ENCODE data around the gene SCG2.

SCG2 gene

DNA sequence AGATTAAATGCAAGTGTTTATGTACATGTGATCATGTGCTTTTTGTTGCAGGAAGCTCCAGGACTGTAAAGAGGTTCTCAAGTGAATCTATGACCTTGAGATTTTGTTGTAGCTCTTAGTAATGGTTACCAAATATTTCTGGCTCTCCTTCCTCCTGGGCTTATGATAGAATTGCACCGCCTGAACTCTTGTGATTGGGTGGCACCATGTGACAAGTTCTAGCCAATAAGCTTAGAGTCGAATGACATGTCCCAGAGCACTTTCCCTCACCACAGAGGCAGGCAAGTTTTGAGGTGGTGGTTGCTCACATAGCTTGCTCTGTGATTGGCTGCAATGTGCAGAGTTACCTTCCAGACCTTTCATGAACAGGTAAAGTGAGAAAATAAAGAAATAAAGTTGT lies 8.9 kb upstream of the SCG2 start:
- TF ChIP-seq, protein P1, sequence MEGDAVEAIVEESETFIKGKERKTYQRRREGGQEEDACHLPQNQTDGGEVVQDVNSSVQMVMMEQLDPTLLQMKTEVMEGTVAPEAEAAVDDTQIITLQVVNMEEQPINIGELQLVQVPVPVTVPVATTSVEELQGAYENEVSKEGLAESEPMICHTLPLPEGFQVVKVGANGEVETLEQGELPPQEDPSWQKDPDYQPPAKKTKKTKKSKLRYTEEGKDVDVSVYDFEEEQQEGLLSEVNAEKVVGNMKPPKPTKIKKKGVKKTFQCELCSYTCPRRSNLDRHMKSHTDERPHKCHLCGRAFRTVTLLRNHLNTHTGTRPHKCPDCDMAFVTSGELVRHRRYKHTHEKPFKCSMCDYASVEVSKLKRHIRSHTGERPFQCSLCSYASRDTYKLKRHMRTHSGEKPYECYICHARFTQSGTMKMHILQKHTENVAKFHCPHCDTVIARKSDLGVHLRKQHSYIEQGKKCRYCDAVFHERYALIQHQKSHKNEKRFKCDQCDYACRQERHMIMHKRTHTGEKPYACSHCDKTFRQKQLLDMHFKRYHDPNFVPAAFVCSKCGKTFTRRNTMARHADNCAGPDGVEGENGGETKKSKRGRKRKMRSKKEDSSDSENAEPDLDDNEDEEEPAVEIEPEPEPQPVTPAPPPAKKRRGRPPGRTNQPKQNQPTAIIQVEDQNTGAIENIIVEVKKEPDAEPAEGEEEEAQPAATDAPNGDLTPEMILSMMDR (IDR thresholded peaks at IDR 0.05): no peak
- no peak overlapping the region for H3K27ac ChIP-seq

DNA sequence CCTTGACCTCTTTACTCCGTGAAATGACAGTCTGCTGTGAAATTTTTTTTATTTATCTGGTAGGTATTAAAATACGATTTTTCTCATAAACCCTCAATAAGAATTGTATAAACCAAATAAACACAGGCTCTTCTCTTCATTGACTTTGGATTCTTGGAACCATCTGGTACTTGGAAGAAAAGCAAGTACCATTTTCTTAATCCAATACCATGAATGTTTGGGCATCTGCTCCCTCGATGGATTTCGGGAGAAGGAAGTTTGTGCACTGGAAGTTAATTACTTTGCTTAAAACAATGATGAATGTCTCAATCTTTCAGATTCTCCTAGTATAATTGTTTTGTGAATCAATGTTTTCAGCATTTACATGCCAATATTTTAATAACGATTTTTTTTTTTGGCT lies 5.3 kb upstream of the SCG2 start:
- H3K27ac ChIP-seq: no peak overlapping the region
- no peak for TF ChIP-seq ZFX (IDR thresholded peaks at IDR 0.05; ENCODE audit: borderline replicate concordance)
- TF ChIP-seq, protein P1 (IDR thresholded peaks at IDR 0.05): no peak

DNA sequence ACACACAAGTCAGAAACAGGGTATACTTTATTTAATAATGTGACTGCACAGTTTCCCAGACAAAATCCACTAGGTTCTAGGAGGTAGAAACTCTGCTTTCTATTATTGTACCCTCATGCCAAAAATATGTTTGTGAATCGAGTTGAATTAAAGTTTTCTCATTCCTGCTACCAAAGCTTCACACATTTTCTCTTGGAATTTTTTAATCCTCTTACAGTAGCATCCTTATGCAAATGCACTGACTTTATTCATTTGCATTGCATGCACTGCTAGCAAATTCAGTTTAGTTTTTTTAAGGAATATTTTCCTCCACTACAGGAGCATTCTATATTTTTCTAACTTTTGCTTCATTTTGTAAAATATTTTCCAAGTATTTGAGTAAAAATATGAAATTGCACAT lies 4.8 kb upstream of the SCG2 start:
- TF ChIP-seq, protein P1 (IDR thresholded peaks at IDR 0.05): no peak
- no peak for TF ChIP-seq ZFX (IDR thresholded peaks at IDR 0.05; ENCODE audit: borderline replicate concordance)
- H3K27ac ChIP-seq: no peak overlapping the region

DNA sequence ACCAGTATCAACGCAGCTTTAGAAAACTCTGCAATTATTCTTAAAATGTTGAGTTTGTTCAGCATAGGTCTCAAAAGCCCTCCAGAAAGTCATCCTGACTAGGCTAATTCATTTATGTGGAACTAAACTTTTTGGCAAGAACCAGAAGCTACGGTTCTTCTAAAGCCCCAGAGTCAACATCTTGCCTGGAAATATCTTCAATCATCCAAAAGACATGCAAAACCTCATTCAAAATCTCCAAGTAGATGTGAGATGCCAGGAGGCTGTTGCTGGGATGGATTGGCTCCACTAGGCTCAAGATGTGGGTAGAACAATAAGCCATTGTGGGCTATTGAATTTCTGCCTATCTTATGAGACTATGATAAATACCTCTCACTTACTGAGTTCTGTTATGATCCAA lies 2.1 kb upstream of the SCG2 start:
- TF ChIP-seq ZFX (IDR thresholded peaks at IDR 0.05; ENCODE audit: borderline replicate concordance): no peak
- TF ChIP-seq, protein P1 (IDR thresholded peaks at IDR 0.05): no peak
- no peak overlapping the region for H3K27ac ChIP-seq

DNA sequence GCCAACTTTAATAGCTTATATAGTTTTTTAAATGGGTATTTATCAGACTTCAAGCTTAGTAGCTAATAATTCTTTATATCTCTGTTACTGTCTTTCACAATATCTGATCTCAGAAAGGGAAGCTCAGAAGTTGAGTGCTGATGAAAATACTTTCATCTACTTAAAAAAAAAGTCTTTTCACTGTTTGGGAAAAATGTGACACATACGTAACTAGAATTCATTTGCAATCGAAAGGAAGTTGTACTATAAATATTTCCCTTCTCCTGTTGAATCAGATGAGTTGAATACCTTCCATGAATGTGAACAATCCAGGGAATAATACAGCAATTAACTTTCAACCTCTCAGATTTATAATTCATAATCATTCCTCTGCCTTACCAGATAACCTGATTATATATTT lies 811 bp upstream of the SCG2 start:
- TF ChIP-seq ZFX (IDR thresholded peaks at IDR 0.05; ENCODE audit: borderline replicate concordance): no peak
- TF ChIP-seq, protein P1 (IDR thresholded peaks at IDR 0.05): no peak
- H3K27ac ChIP-seq: no peak overlapping the region

DNA sequence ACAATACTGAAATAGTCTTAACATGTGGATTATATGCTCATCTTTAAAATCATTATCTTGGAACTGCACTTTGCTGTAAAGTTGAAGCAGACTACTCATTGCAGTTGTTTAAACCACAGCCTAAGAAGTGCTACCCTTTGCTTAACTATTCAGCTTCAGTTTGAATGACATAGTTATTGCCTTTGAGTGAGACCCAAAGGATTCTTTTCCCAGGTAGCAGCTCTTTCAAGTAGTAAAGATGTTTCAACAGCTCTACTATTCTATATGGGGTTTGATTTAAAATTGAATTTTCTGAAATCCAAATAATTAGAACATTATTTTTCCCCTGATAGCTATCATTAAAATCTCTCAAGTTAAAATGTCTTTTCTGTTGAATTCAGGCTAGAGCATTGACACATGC lies 1.1 kb downstream of the SCG2 start:
- TF ChIP-seq, protein P1 (IDR thresholded peaks at IDR 0.05): no peak
- no peak for TF ChIP-seq ZFX (IDR thresholded peaks at IDR 0.05; ENCODE audit: borderline replicate concordance)
- no peak overlapping the region for H3K27ac ChIP-seq

DNA sequence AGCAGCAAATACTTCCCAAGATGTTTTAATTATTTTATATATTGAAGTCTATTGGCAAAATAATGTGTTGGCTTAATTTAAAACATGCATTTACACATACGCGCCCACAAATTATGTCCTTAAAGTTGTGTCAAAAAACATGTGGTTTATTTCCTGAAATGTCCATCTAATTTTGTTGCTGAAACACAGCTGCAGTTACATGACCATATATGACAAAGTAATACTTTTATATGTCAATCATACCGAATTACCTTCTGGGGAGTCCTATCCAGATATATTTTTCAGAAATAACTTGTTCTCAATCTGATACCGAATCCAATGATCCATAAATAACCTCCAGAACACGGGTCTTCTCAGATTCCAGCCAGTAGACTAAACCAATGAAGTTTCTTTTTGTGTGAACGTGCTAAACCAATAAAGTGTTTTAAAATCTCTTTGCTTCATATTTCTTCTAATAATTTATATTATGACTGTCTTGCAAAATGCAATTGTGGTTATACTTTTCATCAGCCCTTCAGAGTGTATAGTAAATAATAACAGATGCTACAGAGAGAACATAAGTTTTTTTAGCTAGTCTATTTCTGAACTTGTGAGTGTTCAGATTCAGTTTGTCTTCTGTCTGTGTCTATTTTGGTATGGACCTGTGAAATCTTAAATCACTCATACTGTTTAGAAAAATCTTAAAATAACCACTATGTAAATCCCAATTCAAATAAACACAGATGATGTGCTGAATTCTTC lies 2.4 kb downstream of the SCG2 start:
- no peak overlapping the region for H3K27ac ChIP-seq
- TF ChIP-seq, protein P1 (IDR thresholded peaks at IDR 0.05): no peak
- TF ChIP-seq ZFX (IDR thresholded peaks at IDR 0.05; ENCODE audit: borderline replicate concordance): no peak
